ENCODE results near the gene RBL1.
"Not testable (repeated sequence)": the region's sequence is repeated elsewhere in the genome, so short reads cannot be mapped to it uniquely, and the experiment has no call there.

The RBL1 gene

DNA sequence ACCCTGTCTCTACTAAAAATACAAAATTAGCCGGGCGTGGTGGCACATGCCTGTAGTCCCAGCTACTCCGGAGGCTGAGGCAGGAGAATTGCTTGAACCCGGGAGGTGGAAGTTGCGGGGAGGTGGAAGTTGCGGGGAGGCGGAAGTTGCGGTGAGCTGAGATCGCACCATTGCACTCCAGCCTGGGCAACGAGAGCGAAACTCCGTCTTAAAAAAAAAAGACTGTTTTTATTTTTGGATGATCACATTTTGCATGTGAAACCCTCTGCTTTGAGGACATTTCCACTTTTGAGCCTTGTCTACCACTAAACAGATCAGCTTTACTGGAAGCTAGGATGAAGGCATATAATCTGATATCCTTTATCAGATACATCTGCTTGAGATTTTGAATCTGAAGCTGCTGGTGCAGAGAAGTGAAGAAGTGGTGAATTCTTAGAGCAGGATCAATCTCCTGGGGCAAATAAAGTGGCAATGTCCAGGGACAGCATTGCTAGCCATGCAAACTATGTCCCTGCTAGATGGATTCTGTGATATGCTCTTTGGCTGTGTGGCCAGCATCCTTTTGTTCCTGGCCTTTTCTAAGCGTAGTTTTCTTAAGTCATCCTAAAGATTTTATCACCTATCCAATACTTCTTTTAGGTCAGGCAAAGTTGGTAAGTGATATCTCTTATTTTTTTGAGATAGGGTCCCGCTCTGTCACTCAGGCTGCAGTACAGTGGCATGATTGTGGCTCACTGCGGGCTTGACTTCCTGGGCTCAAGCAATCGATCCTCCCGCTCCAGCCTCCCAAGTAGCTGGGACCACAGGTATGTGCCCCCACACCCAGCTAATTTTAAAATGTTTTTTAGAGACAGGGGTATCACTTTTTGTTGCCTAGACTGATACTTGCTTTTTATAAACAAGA lies 23.3 kb downstream of the RBL1 start:
- no peak for DNase-seq

DNA sequence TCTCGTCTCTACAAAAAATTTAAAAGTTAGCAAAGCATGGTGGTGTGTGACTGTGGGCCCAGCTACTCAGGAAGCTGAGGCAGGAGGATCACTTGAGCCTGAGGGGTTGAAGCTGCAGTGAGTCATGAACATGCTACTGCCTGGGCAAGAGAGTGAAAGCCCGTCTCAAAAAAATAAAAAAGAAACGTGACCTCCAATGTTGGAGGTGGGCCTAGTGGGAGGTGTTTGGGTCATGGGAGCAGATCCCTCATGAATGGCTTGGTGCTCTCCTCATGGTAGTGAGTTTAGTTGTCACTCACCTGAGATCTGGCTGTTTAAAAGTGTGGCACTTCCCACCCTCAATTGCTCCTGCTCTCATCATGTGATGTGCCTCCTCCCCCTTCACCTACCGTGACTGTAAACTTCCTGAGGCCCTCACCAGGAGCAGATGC lies 24.3 kb downstream of the RBL1 start:
- DNase-seq = no peak

DNA sequence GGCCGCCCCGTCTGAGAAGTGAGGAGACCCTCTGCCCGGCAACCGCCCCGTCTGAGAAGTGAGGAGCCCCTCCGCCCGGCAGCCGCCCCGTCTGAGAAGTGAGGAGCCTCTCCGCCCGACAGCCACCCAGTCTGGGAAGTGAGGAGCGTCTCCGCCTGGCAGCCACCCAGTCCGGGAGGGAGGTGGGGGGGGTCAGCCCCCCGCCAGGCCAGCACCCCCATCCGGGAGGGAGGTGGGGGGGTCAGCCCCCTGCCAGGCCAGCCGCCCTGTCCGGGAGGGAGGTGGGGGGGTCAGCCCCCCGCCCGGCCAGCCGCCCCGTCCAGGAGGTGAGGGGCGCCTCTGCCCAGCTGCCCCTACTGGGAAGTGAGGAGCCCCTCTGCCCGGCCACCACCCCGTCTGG lies 26.2 kb downstream of the RBL1 start:
- DNase-seq = not testable (repeated sequence)

DNA sequence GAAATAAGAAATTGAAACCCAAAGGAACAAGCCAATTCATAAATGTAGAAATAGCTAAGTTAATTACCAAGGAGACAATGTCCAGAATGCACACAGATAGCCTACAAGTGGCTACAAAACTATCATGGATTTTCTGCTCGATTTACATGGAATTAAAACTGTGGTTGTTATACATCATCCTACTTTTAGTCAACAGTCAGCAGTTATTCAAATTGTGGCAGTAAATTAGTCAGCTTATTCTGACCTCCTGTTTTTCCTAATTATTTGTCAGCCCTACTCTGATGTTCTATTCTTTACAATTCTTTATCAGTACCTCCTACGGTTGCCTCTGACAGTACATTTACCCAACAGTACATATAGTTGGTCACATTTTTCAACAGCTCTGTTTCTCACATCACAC lies 29.6 kb downstream of the RBL1 start:
- no peak for DNase-seq

GRCh38 chr20:37055276-37055675 lies 40.5 kb downstream of the RBL1 start:
- no peak for DNase-seq

GRCh38 chr20:37053230-37053950 lies 42.4 kb downstream of the RBL1 start:
- no peak for DNase-seq

DNA sequence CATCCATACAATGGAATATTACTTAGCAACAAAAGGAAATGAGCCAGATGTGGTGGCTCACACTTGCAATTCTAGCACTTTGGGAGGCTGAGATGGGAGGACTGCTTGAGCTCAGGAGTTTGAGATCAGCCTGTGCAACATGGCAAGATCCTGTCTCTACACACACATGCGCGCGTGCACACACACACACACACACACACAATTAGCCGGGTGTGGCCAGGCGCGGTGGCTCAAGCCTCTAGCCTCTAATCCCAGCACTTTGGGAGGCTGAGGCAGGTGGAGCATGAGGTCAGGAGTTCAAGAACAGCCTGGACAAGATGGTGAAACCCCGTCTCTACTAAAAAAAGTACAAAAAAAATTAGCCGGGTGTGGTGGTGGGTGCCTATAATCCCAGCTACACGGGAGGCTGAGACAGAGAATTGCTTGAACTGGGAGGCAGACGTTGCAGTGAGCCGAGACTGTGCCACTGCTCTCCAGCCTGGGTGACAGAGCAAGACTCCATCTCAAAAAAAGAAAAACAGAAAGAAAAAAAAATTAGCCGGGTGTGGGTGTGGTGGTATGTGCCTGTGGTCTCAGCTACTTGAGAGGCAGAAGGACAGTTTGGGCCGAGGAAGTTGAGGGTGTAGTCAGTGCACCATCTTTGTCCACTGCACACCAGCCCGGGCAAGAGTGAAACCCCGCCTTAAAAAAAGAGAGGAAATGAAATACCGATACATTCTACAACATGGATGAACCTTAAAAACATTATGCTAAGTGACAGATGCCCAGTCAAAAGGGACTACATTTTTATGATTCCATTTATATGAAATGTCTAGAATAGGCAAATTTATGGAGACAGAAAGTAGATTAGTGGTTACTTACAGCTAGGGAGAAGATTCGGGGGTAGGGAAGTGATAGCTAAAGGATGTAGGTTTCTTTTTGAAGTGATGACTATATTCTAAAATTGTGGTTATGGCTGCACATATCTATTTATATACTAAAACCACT lies 52.5 kb downstream of the RBL1 start:
- no peak for DNase-seq

DNA sequence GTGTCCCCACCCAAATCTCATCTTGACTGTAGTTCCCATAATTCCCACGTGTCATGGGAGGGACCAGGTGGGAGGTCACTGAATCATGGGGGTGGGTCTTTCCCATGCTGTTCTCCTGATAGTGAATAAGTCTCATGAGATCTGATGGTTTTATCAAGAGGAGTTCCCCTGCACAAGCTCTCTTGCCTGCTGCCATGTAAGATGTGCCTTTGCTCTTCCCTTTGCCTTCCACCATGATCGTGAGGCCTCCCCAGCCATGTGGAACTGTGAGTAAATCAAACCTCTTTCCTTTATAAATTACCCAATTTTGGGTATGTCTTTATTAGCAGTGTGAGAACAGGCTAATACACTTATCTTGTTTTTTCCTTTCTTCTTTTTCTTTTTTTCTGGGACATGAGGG lies 56.4 kb downstream of the RBL1 start:
- not testable (repeated sequence) for DNase-seq

DNA sequence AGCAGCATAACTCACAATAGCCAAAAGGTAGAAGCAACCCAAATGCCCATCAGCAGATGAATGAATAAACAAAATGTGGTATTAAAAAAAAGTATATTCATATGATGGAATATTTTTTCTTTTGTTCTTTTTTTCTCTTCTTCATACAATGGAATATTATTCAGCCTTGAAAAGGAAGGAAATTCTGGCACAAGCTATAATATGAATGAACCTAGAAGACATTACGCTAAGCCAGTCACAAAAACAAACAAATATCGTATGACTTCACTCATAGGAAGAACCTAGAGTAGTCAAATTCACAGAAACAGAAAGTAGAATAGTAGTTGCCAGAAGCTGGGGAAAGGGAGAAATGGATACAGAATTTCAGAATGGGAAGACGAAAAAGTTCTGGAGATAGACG lies 63.7 kb downstream of the RBL1 start:
- DNase-seq = no peak

- no peak for DNase-seq
Measured at GRCh38 chr20:37020636-37021035, 75.2 kb downstream of the RBL1 start.

DNA sequence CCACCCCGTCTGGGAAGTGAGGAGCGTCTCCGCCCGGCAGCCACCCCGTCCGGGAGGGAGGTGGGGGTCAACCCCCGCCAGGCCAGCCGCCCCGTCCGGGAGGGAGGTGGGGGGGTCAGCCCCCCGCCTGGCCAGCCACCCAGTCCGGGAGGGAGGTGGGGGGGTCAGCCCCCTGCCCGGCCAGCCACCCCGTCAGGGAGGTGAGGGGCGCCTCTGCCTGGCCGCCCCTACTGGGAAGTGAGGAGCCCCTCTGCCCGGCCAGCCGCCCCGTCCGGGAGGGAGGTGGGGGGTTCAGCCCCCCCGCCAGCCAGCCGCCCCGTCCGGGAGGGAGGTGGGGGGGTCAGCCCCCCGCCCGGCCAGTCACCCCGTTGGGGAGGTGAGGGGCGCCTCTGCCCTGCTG lies 83.2 kb downstream of the RBL1 start:
- DNase-seq = not testable (repeated sequence)

GRCh38 chr20:37011858-37012257 lies 83.9 kb downstream of the RBL1 start:
- DNase-seq = not testable (repeated sequence)

DNA sequence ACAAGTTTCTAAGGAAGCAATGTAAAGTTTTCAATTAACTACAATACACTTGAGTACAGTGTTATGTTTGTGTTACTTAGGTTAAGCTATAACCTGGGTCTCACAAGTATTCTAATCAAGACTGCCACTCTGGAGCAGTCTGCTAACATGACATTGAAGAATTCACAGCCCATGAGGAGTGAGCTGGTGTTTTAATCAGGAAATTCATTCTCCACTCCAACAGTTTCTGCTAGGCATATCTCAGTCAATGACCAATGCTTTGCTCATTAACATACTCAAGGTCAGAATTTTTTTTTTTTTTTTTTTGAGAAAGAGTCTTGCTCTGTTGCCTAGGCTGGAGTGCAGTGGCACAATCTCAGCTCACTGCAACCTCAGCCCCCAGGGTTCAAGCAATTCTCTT lies 84.7 kb downstream of the RBL1 start:
- no peak for DNase-seq

DNA sequence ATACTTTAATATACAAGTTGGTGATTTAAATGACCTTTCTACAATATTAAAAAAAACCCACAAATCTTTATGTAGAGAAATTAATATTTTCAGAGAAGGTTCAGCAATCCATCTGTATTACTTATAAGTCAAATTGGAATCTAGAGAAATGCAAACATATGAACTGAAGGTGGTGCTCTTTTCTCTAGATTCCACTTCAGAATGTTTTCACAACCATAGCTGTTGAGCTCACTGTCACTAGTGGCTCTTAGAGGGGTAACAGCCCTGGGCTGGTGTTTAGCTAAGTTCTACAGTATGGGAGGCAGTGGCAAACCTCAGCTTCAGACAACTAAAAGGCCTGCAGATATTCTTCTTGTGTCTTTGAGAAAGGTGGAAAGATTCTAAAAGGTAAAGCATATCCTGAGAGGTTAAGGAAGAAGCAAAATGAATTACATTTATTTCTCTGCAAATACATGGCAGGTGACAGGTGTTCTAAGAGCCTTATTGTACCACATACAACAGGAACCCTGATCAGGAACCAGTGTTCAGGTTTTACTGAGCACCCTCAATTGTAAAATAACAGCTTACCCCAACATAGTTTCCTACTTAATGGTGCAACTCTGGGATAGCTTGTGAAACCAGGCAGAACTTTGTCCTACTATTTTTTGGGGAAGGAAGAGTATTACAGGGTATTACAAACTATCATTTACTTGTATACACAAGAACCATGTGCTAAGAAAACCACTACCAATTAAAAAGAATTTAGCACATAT lies 87.7 kb downstream of the RBL1 start:
- no peak for DNase-seq

DNA sequence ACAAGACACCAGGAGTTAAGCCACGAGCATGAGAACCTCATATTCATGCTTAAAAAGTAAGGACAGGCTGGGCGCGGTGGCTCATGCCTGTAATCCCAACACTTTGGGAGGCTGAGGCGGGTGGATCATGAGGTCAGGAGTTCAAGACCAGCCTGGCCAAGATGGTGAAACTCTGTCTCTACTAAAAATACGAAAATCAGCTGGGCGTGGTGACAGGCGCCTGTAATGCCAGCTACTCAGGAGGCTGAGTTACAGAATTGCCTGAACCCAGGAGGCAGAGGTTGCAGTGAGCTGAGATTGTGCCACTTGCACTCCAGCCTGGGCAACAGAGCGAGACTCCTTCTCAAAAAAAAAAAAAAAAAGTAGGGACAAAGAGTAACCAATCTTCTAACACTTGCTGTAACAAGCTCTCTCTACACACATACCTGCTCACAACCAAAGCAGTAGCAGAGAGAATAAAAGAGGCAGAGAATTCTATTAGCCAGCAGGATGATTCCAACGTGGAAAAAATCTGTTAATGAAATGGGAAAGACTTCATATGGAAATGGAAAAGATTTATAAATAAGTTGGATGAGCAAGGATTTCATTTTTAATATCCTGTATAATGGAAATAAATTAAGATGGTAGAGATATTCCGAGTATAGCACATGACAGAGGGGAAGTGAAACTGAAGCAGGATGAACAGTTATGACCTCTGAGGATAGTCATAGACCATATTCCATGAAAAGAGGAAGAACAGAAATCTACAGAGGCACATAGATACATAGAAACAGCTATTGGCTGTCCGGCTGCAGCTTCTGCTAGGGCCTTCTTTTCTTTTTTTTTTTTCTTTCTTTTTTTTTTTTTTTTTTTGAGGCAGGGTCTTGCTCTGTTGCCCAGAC lies 90.5 kb downstream of the RBL1 start:
- DNase-seq = not testable (repeated sequence)

DNA sequence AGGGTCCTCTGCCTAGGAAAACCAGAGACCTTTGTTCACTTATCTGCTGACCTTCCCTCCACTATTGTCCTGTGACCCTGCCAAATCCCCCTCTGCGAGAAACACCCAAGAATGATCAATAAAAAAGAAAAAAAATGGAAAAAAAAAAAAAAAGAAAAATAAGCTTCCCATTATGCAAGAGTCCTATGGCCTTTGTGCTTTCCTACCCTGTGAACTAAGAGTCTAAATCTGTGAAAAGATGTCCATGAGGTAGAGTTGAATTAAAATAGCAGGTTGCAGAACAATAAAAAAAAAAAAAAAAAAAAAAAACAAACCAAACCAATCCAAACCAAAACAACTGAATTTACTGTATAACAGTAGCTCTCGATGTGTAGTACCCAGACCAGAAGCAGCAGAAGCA lies 94.2 kb downstream of the RBL1 start:
- DNase-seq = not testable (repeated sequence)

GRCh38 chr20:37000171-37000570 lies 95.6 kb downstream of the RBL1 start:
- DNase-seq = not testable (repeated sequence)

GRCh38 chr20:36998652-36999051 lies 97.1 kb downstream of the RBL1 start:
- DNase-seq = no peak

DNA sequence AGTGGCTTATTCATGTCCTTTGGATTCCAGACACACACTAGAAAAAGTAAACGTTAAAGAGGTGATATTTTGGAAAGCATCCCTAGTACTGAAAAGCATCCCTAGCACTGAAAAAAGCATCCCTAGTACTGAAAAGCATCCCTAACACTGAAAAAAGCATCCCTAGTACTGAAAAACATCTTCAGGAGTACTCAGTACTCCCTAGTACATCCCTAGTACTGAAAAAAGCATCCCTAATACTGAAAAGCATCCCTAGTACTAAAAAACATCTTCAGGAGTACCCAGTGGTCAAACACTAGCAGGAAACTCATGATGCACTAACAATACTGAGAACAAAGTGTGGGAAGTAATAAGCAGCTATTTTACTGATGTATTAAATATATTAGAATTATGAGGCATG lies 98.7 kb downstream of the RBL1 start:
- no peak for DNase-seq

GRCh38 chr20:36994221-36994620 lies 101.6 kb downstream of the RBL1 start:
- not testable (repeated sequence) for DNase-seq

- DNase-seq = no peak
Measured at GRCh38 chr20:36992802-36993334, 102.9 kb downstream of the RBL1 start.
